ENCODE measurements around the gene IRAK3.
"Not testable (repeated sequence)": the region's sequence is repeated elsewhere in the genome, so short reads cannot be mapped to it uniquely, and the experiment has no call there.

The IRAK3 gene

GRCh38 chr12:66301944-66302826, 113.2 kb downstream of the IRAK3 start, which contains the start of gene HELB:
HELB (plus strand) TSS chr12:66302493; CDS start chr12:66302604, 111 bp downstream.
- H3K4me3 ChIP-seq (ENCODE audit: low read depth, low read length) = peak within 1 kb of the TSS; percentile 94

- peak overlapping the region; percentile 94 for H3K4me3 ChIP-seq (ENCODE audit: low read depth, low read length)
Measured at GRCh38 chr12:66302827-66303169, 113.8 kb downstream of the IRAK3 start.

GRCh38 chr12:66303316-66303804, 114.3 kb downstream of the IRAK3 start:
- H3K4me3 ChIP-seq (ENCODE audit: low read depth, low read length) = not testable (repeated sequence)

Data from iPS-11a (cell line).